Measurements from ENCODE around the gene WDR53.
"Not testable (repeated sequence)": the region's sequence is repeated elsewhere in the genome, so short reads cannot be mapped to it uniquely, and the experiment has no call there.

The WDR53 gene

DNA sequence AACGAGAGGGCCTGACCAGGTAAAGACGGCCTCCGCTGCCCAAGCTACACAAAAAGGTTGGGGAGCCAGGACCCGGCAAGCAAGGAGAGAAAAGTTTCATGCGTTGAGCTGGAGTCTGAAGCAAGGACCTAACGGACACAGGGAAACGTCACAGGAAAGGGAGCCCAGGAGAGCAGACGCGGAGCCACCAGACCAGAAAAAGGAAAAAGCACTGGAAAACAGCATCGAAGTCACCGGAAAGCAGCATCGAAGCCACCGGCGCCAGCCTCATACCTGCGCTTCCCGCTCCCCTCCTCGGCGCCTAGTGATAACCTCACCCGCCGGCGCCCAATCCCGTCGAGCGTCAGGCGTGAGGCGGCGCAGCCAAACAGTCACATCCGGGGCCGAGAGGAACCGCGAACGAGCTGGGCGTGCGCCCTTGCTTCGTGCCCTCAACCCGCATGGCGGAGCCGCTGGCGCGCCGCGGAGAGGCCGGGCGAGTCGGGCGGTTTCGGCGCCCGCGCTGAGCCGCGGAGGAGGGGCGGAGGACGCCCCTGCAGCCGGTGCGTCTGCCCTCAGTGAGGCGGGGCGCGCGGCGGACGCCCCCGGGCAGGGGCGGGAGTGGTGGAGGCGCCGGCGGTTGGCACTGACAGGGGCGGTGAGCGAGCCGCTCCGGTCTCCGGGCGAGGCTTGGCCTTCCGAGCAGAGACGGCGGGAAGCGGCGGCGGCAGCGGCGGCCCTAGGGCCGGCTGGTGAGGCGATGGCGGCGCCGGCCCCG, at the start of gene WDR53, which contains the start of gene FBXO45:
Gene WDR53, minus strand, starts transcription at position 309 of the 757 bp plus-strand sequence. CDS start 7,079 bp downstream, outside the sequence.
Gene FBXO45, plus strand, starts transcription at position 415 of the 757 bp plus-strand sequence. Its CDS starts 325 bp downstream, at position 740.
- DNase-seq (ENCODE audit: low read depth), result peak; percentile 93

DNA sequence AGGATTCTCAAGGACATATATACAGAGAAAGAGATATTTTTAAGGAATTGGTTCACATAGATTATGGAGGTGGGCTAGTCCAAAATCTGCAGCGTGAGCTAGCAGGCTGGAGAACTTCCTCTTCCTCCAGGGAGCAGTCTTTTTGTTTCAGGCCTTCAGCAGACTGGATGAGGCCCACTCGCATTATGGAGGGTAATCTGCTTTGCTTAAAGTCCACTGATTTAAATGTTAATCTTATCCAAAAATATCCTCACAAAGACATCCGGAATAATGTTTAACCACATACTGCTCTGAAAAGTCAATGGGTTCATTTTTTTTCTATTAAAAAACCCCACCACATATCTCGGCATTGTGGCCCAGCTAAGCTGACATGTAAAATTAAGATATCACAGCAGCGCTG, 48.9 kb upstream of the WDR53 start:
- DNase-seq (ENCODE audit: low read depth), result no peak

DNA sequence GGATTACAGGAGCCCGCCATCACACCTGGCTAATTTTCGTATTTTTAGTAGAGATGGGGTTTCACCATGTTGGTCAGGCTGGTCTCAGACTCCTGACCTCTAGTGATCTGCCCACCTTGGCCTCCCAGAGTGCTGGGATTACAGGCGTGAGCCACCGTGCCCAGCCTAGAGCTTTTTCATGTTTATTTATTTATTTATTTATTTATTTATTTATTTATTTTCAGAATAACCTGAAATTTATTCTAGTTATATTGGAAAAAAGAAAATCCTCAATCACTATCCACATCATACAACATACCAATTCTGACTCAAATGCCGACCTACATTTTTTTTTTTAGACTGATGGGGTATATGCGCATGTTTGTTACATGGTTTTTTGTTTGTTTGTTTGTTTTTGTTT, 46.9 kb upstream of the WDR53 start:
- DNase-seq (ENCODE audit: low read depth), result not testable (repeated sequence)

DNA sequence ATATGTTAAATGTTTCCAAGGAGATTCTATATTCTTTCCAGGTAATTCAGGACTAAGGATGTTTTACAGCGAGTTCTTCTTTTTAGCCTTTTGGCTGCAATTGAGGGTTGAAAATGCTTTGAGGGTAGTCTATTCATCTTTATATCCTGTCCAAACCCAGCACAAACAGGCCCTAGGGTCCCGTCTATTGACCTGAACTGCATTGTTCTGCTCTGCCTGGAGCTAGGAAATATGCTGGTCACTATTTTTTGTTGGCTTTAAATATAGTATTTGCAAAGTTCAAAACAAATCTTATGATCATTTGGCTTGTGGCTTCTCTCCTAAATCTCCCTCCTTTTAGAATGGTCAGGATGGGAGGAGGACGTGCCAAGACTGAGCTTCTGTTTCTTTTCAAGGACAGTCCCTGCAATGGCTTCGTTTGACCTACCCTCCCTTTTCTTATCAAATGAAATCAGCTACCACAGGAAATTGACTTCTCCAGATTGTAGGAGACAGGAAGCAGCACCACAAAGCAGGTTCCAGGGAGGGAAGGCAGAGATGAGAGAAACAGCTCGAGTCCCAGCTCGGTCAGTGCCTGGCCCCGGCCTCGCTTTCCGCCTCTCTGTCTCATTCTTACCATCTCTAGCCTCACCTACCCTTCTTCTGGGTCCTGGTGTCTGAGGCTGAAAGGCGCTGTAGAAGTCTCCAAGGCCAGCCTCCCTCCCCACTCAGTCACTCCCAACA, 43.6 kb upstream of the WDR53 start:
- DNase-seq (ENCODE audit: low read depth), result no peak

DNA sequence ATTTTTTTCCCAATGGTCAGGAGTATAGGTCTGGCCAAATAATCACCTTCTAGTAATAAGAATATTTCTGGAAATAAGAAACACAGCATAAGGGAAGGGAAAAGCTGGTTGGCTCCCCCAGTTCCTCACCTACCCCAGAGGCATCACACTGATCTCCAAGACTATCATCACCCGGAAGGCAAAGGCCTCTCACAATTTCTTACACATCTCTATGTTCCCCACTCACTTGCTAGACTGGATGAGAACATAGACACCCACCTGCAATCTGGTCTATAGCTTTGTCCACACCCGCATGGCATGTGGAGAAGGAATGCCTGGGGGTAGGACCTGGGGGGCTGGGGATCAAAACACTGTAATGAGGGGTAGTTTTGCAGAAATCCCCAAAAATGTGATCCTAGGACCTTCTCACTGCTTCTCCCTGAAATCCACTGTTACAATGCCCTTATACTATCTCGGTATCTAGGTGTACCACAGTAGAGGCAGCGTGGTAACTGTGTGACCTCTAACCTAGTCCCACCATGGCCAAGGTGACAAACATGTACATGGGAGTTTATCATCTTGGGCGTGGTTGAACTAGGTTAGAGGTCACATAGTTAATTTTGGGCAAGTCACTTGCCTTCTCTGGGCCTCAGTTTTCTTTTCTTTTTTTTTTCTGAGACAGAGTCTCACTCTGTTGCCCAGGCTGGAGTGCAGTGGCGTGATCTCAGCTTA, 41.6 kb upstream of the WDR53 start:
- no peak for DNase-seq (ENCODE audit: low read depth)

DNA sequence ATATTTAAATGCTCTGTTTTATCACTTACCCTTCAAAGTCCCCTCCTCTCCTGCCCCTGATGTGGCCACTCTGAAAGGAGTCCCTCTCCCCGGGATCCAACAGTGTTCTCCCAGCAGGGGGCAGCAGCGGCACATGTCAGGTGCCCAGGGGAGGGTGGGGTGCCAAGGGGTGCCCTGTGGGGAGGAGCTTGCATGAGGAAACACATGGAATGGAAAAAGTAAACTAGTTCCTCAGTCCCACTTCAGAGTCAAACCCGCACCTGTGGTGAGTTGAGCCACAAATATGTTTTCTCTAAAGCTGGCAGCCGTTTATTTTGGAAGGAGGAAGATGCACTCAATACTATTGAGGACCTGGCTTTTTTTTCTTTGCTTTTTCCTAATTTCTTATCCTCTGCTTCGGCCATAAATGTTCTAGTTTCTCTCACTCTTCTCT, 41.0 kb upstream of the WDR53 start:
- DNase-seq (ENCODE audit: low read depth), result peak; percentile 68

DNA sequence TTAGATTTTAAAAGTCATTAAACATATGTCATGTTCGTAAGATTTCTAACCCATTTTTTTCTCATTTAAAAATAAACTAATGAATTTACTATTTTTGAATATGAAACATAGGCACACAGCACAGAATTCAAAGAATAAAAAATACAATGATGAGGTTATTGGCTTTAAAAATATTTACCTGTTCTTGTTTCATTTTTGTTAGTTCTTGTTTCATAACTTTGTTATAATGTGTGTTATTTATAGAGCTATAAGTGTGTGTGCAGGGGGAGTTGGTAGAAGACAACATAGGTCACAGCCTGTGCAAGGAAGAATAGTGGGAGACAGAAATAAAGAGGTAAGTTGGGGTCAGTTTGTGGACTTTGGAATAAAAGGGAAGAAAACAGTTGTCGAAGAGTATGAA, 40.3 kb upstream of the WDR53 start:
- DNase-seq (ENCODE audit: low read depth), result no peak

DNA sequence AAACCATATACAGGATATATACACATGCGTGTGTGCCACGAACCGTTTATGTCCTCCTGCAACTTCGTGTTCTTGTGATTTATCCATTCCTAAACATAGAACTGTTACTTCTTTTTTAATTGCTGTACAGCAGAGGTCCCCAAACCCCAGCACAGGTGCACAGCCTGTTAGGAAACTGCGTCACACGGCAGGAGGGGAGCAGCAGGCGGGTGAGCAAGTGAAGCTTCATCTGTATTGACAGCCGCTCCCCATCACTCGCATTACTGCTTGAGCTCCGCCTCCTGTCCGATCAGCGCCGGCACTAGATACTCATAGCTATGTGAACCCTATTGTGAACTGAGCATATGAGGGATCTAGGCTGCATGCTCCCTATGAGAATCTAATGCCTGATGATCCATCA, 36.2 kb upstream of the WDR53 start:
- no peak for DNase-seq (ENCODE audit: low read depth)

DNA sequence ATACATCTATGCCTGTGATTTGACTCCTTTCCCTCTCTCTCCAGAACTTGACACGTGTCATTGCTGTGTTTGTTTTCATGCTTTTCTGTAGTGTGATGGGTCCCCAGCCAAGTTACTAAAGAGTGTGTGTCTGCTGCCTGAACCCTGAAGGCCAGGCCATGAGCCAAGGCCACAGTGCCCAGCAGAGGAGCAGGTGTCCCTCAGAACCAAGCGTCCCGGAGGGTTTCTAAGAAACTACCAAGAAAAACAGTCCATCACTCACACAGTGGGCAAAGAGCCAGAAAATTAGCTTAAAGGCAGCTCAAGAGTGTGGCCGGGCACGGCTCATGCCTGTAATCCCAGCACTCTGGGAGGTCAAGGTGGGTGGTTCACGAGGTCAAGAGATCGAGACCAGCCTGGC, 35.3 kb upstream of the WDR53 start:
- DNase-seq (ENCODE audit: low read depth), result no peak

DNA sequence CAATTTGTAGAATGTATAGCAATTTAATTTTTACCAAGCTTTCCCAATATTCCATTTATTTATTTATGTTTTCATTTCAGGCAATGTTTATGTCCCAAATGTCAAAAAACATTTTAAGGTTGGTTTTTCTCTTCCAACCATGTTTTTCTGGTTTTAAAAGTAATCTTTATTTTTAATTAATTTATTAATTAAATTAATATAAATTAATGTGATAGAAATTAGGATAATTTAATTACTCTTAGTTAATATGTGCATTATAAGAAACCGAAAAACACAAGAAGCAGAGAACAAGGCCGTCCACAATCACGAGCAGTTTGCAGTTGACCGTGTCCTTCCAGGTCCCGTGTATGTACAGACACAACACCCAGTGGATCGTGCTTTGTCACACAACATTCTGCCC, 34.3 kb upstream of the WDR53 start:
- no peak for DNase-seq (ENCODE audit: low read depth)

DNA sequence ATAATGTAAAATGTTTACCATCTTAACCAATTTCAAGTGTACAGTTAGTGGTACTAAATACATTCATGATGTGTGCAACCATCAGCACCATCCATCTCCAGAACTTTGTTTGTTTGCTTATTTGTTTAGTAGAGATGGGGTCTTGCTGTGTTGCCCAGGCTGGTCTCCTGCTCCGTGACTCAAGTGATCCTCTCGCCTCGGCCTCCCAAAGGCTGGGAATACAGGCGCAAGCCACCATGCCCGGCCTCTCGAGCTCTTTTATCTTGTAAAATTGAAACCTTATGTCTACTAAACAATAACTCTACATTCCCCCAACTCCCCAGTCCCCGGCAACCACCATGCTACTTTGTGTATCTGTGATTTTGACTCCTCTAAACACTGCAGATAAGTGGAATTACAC, 32.0 kb upstream of the WDR53 start:
- DNase-seq (ENCODE audit: low read depth), result no peak

DNA sequence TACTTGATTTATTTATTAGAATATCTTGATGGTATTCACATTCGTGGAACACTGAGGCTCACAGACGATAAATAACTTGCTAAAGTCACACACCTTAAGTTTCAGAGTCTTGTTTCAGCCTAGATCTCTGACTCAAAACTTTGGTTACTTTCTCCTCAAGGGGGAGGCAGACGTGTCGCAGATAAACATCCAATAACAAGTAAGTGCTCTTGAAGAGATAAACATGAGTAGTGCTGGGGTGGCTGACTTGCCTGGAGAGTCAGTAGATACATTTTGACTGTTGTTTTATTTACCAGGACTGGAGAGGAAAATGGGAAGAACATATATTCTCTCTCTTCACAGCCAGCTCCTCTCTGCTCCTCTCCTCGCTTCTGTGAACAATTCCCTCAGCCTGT, 31.4 kb upstream of the WDR53 start:
- peak; percentile 42 for DNase-seq (ENCODE audit: low read depth)

DNA sequence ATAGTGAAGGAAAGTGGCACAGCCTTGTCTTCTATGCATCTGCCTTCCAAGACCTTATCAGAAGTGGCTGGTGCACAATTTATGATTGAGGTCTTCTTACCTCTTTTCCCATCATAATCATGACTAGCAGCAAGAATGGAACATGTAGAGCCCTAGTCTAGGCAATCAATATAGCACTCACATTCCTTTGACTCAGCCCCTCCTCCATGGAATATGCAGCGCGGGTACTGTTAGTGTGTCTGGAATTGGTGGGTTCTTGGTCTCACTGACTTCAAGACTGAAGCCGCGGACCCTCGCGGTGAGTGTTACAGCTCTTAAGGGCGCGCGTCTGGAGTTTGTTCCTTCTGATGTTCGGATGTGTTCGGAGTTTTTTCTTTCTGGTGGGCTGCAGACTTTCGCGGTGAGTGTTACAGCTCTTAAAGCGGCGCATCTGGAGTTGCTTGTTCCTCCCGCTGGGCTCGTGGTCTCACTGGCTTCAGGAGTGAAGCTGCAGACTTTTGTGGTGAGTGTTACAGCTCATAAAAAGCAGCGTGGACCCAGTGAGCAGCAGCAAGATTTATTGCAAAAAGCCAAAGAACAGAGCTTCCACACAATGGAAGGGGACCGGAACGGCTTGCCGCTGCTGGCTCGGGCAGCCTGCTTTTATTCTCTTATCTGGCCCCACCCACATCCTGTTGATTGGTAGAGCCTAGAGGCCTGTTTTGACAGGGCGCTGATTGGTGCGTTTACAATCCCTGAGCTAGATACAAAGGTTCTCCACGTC, 29.8 kb upstream of the WDR53 start:
- not testable (repeated sequence) for DNase-seq (ENCODE audit: low read depth)

DNA sequence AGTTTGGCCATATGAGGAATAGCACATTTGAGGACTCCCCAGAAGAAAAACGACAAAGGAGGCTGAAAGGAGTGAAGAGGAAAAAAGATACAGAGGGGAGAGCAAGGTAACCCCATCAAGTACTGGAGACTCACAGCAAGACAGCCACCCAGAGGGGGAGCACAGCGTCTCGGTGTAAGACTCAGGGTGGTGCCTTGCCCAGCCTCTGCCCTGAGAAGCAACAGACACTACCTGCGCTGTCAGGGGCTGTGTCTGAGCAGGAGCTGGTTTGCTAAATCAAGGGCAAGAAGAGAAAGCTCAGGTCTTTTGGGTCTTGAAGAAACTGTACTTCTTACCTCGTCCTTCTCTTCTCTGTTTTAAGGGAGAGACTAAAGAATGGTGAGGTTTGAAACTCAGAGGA, 28.0 kb upstream of the WDR53 start:
- DNase-seq (ENCODE audit: low read depth), result no peak

DNA sequence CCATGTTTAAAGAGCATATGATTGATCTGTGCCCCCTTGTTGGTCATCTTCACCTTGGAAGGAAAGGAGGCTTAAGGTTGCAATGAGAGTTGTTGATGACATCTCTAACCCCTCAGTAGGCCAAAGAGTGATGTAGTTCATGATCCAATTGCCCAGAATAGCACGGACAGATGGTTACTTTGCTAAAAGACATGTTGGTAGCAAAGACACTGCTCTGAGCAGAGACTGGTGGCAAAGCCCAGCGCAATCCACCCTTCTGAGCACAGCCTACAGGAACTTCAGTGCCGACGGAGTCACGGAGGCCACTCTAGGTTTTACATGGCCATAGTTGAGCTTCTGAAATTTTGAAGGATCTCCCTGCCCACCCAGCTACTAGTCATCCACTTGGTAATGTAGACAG, 21.9 kb upstream of the WDR53 start:
- no peak for DNase-seq (ENCODE audit: low read depth)

DNA sequence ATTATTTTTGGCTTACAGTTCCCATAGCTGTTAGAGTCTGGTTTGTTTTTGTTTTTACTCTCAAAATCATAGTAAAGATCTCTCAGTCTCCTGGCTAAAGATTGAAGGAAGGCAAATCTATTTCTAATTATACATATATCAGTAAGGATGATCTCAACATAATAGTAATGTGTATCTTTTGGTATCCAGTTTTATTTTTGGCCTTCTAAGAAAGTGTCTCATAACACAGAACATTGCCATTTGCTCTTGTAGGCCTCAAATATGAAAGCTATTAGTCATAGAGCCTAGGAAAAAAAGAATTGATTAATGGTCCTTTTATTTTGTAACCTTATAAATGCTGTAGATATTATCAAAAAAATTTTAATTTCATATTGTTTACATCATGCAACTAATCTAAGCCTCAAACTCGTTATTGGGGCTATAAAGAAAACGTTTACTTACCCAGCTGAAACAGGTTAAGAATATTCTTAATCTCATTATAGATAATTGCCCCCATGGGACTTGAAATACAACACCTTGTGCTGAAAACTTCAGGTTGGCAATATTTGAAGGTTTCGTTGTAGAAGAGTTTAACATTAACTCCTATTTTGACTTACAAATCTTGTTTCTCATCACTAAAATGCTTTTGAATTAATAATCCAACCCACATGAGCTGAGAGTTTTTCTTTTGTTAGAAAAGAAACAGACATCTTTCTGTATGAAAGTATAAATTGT, 16.8 kb upstream of the WDR53 start:
- no peak for DNase-seq (ENCODE audit: low read depth)

DNA sequence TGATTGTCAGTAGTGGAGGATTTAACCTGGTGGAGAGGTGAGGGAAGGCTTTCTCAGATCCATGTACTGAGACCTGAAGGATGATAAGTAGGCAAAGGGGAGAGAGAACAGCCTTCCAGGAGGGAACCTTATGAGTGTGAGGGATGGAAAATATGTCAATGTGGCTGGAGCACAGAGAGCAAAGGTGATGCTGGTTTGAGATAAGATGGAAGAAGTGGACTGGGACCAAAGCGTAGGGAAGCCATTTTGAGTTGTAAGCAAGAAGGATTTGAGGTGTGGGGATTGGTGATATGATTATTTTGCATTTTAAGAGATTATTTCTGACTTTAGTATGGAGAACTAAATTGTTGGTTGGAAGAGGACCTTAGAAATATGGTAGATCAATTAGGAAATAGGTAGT, 4.0 kb upstream of the WDR53 start:
- no peak for DNase-seq (ENCODE audit: low read depth)

DNA sequence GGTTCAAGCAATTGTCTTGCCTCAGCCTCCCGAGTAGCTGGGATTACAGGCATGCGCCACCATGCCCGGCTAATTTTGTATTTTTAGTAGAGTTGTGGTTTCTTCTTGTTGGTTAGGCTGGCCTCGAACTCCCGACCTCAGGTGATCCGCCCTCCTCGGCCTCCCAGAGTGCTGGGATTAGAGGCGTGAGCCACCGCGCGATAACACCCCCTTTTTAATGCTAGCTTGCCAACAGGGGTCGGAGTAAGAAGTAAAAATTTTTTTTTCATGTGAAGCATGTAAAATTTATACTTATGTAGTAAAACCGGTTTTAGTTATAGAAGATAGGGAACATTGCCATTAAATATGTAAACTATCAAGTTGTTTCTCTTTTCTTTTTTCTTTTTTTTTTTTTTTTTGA, 2.0 kb upstream of the WDR53 start:
- DNase-seq (ENCODE audit: low read depth), result not testable (repeated sequence)

DNA sequence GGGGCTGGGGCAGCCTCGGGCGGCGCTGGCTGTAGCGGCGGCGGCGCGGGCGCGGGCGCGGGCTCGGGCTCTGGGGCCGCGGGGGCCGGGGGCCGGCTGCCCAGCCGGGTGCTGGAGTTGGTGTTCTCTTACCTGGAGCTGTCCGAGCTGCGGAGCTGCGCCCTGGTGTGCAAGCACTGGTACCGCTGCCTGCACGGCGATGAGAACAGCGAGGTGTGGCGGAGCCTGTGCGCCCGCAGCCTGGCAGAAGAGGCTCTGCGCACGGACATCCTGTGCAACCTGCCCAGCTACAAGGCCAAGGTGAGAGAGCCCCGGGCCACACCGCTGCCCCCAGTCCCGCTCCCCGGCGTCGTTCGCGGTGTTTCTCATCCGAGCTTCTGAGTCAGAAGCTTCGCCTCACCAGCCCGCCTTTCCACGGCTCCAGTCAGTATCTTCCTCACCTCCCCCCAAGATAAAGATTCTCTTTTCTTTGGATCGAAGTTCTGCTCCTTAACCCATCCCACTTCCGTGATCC, 706 bp upstream of the WDR53 start:
- peak; percentile 34 for DNase-seq (ENCODE audit: low read depth)

DNA sequence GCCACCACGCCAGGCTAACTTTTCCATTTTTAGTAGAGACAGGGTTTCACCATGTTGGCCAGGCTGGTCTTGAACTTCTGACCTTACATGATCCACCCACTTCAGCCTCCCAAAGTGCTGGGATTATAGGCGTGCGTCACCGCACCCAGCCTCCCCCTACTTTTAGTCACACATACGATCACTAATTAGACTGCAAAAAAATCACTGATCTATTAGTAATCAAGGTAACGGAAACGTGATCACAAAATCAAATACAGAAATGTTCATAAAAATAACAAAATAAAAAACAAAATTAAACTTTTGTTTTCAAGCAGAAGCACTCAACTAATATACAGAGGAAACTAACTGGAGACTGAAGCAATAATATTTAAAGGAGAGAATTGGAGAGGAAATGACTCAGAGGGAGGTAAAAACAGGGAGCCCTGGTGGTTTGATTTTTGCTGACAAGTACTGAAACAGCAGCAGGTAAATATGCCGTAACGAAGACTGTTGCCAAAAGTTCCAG, 4.6 kb downstream of the WDR53 start:
- DNase-seq (ENCODE audit: low read depth), result peak; percentile 39

DNA sequence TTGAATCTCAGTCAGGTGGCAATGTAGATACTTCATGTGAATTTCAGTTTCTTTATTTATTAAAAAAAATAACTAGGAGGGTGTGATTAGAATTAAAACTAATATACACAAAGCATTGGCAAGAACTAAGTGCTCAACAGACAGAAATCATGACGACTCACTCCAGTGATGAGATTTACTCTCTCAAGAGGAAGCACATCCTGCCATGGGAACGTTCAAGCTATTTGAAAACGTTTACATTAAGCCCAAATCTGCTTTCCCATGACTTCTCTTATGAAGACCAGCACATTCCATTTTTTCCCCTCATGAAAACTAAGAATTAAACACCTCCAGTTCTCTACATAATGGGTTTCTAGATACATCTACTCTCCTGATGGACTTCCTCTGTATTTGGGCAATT, 8.5 kb downstream of the WDR53 start:
- DNase-seq (ENCODE audit: low read depth), result no peak
